DMS 273 treated with DMSO at 0.1 percent for 48 hours (cell line): Measurements from ENCODE around the gene CLPTM1L.
"Not testable (repeated sequence)": the region's sequence is repeated elsewhere in the genome, so short reads cannot be mapped to it uniquely, and the experiment has no call there.

Source experiments
- DNase-seq: peaks from one replicate; lab custom pipeline; 2025; lab: John Stamatoyannopoulos, UW

CLPTM1L gene

GRCh38 chr5:1339139-1339817 lies 5.6 kb downstream of the CLPTM1L start:
- not testable (repeated sequence) for DNase-seq

- no peak for DNase-seq
Measured at GRCh38 chr5:1338506-1339070, 6.3 kb downstream of the CLPTM1L start.

- no peak for DNase-seq
Measured at GRCh38 chr5:1338196-1338490, 6.8 kb downstream of the CLPTM1L start.

GRCh38 chr5:1337489-1338195 lies 7.3 kb downstream of the CLPTM1L start:
- DNase-seq: no peak

GRCh38 chr5:1336749-1337488 lies 8.0 kb downstream of the CLPTM1L start:
- DNase-seq: no peak

GRCh38 chr5:1336106-1336561 lies 8.8 kb downstream of the CLPTM1L start:
- no peak for DNase-seq

- no peak for DNase-seq
Measured at GRCh38 chr5:1335540-1336095, 9.3 kb downstream of the CLPTM1L start.

GRCh38 chr5:1334831-1335539 lies 9.9 kb downstream of the CLPTM1L start:
- no peak for DNase-seq

- no peak for DNase-seq
Measured at GRCh38 chr5:1333986-1334385, 10.9 kb downstream of the CLPTM1L start.

GRCh38 chr5:1333286-1333685 lies 11.6 kb downstream of the CLPTM1L start:
- DNase-seq: not testable (repeated sequence)

GRCh38 chr5:1332461-1333001 lies 12.4 kb downstream of the CLPTM1L start:
- no peak for DNase-seq

GRCh38 chr5:1331861-1332405 lies 13.0 kb downstream of the CLPTM1L start:
- no peak for DNase-seq

- DNase-seq: no peak
Measured at GRCh38 chr5:1330847-1331831, 13.8 kb downstream of the CLPTM1L start.

GRCh38 chr5:1330146-1330846 lies 14.6 kb downstream of the CLPTM1L start:
- no peak for DNase-seq

GRCh38 chr5:1329111-1329579 lies 15.8 kb downstream of the CLPTM1L start:
- no peak for DNase-seq

- not testable (repeated sequence) for DNase-seq
Measured at GRCh38 chr5:1328237-1329110, 16.4 kb downstream of the CLPTM1L start.

- not testable (repeated sequence) for DNase-seq
Measured at GRCh38 chr5:1326901-1327756, 17.8 kb downstream of the CLPTM1L start.
